IMR-90 (cell line): Measurements from ENCODE around the gene RIPK3.

Experiments
- CEBPB ChIP-seq: IDR thresholded peaks from 2 replicates; pipeline ENCODE4 v1.6.1; 2012; ENCODE audit warnings: low read depth, low read length, improper control_type of control experiment
- CHD1 ChIP-seq: IDR thresholded peaks from 2 replicates; pipeline ENCODE4 v1.6.1; 2012; ENCODE audit warnings: low read depth, low read length, improper control_type of control experiment
- MXI1 ChIP-seq: IDR thresholded peaks from 2 replicates; pipeline ENCODE4 v1.6.1; 2012; ENCODE audit warnings: low read depth, mild to moderate bottlenecking, low read length, moderate library complexity, borderline replicate concordance
- POLR2A ChIP-seq: IDR thresholded peaks from 2 replicates; pipeline ENCODE4 v1.6.1; 2012; ENCODE audit warnings: mild to moderate bottlenecking, low read depth, low read length
- RAD21 ChIP-seq: IDR thresholded peaks from 2 replicates; pipeline ENCODE4 v1.6.1; 2012; ENCODE audit warnings: low read length, improper control_type of control experiment
- RCOR1 ChIP-seq: IDR thresholded peaks from 2 replicates; pipeline ENCODE4 v1.6.1; 2012; ENCODE audit warnings: mild to moderate bottlenecking, low read length, improper control_type of control experiment; ENCODE audit not compliant: insufficient replicate concordance
- TF ChIP-seq, protein P1 (sequence below): conservative IDR thresholded peaks from 2 replicates; pipeline ENCODE4 v1.5.1; 2012; ENCODE audit warnings: mild to moderate bottlenecking, low read depth, low read length, improper control_type of control experiment
- TF ChIP-seq, protein P2 (sequence below): fragments of 150-350 bp; IDR thresholded peaks from 2 replicates; pipeline ENCODE4 v1.6.1; 2016; ENCODE audit warnings: low read depth, mild to moderate bottlenecking, low read length, moderate library complexity, borderline replicate concordance
- TF ChIP-seq, protein P3 (sequence below): fragments of 150-350 bp; IDR thresholded peaks from 2 replicates; pipeline ENCODE4 v1.6.1; 2017; ENCODE audit warnings: mild to moderate bottlenecking, antibody characterized with exemption, low read length, low read depth

DNA sequence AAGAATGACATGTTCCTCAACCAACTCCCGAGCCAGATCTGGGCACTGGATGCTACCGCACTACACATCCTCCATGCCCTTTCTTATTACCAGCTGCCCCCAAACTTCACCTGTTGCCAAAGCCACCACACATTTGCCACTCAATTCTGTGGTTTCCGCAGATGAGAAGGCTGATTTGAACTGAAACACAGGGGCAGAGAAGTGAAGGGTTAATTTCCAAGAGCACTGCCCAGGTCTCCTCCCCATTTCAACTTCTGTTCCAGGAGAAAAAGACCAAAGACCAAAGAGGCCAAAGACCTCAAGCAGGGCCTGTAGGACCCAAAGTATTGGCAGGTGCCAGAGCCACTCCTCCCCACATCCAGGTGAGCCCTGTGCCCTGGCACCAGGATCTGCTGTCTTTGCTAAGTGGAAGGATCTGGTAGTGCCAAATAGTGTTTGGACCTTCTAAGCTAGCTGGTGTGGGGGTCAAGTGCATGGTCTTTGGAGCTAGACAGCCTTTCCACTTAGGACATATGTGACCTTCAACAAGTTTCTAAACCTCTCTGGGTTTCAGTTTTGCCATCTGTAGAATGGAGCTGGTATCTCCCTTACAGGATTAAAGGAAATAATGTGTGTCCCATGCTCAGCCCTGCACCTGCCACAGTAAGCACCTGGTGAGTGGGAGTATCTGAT is 48.2 kb downstream of the RIPK3 start:
- TF ChIP-seq RCOR1: no peak
- no peak for TF ChIP-seq CHD1
- TF ChIP-seq, protein P1, sequence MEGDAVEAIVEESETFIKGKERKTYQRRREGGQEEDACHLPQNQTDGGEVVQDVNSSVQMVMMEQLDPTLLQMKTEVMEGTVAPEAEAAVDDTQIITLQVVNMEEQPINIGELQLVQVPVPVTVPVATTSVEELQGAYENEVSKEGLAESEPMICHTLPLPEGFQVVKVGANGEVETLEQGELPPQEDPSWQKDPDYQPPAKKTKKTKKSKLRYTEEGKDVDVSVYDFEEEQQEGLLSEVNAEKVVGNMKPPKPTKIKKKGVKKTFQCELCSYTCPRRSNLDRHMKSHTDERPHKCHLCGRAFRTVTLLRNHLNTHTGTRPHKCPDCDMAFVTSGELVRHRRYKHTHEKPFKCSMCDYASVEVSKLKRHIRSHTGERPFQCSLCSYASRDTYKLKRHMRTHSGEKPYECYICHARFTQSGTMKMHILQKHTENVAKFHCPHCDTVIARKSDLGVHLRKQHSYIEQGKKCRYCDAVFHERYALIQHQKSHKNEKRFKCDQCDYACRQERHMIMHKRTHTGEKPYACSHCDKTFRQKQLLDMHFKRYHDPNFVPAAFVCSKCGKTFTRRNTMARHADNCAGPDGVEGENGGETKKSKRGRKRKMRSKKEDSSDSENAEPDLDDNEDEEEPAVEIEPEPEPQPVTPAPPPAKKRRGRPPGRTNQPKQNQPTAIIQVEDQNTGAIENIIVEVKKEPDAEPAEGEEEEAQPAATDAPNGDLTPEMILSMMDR: no peak
- TF ChIP-seq RAD21: no peak
- no peak for TF ChIP-seq CEBPB
- TF ChIP-seq POLR2A: no peak
- TF ChIP-seq, protein P2, sequence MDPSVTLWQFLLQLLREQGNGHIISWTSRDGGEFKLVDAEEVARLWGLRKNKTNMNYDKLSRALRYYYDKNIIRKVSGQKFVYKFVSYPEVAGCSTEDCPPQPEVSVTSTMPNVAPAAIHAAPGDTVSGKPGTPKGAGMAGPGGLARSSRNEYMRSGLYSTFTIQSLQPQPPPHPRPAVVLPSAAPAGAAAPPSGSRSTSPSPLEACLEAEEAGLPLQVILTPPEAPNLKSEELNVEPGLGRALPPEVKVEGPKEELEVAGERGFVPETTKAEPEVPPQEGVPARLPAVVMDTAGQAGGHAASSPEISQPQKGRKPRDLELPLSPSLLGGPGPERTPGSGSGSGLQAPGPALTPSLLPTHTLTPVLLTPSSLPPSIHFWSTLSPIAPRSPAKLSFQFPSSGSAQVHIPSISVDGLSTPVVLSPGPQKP: no peak
- TF ChIP-seq, protein P3, sequence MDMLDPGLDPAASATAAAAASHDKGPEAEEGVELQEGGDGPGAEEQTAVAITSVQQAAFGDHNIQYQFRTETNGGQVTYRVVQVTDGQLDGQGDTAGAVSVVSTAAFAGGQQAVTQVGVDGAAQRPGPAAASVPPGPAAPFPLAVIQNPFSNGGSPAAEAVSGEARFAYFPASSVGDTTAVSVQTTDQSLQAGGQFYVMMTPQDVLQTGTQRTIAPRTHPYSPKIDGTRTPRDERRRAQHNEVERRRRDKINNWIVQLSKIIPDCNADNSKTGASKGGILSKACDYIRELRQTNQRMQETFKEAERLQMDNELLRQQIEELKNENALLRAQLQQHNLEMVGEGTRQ: no peak
- no peak for TF ChIP-seq MXI1
